AG04450 (cell line): ENCODE results near the gene SERPINB8. TPM values are rescaled to one million over a fixed set of nuclear protein-coding genes. Genes with fewer than 3 reads are reported as not detected.
A peak's percentile ranks its signal among the peaks of the same experiment; 100 is the strongest.

Experiments
- CTCF ChIA-PET: fragments of 300-600, 350-600 bp; formaldehyde crosslinking; extraction: SDS; loops from one replicate; lab custom pipeline; 2022; ENCODE audit warnings: antibody characterized with exemption, inconsistent platforms; lab: Charles Lee
- POLR2A ChIA-PET: fragments of 350-600 bp; formaldehyde crosslinking; extraction: SDS; loops from one replicate; lab custom pipeline; 2021; ENCODE audit warnings: antibody characterized with exemption, inconsistent platforms; lab: Yijun Ruan, JAX
- DNase-seq: peaks from one replicate; pipeline ENCODE4 v3.0.0-alpha.2; 2011; ENCODE audit warnings: low read depth, low spot score
- H3K27ac ChIP-seq: one replicate; pipeline ENCODE4 v1.5.1; 2012; ENCODE audit warnings: low read depth, low read length, control low read depth
- H3K27me3 ChIP-seq: one replicate; pipeline ENCODE4 v1.6.0; 2012; ENCODE audit warnings: low read length; ENCODE audit not compliant: control insufficient read depth, insufficient read depth
- H3K4me3 ChIP-seq: 2 replicates; pipeline ENCODE4 v1.5.1; 2011; ENCODE audit warnings: mild to moderate bottlenecking, low read depth, low read length, control low read depth
- H3K9me3 ChIP-seq: 2 replicates; pipeline ENCODE4 v1.5.1; 2012; ENCODE audit warnings: low read length; ENCODE audit not compliant: control insufficient read depth, insufficient read depth
- polyA plus RNA-seq: library from polyadenylated mRNA; depleted of rRNA; stranded (reverse); fragments of >200 nt; gene quantifications from 2 replicates; pipeline ENCODE4 v1.2.3, GENCODE V29; 2011
- TF ChIP-seq, protein P1 (sequence below): IDR thresholded peaks from 2 replicates; pipeline ENCODE4 v1.5.1; 2011; ENCODE audit warnings: low read depth, low read length, control low read depth, inconsistent platforms

Gene SERPINB8
- polyA plus RNA-seq, 1 experiment = 17.9 TPM

DNA sequence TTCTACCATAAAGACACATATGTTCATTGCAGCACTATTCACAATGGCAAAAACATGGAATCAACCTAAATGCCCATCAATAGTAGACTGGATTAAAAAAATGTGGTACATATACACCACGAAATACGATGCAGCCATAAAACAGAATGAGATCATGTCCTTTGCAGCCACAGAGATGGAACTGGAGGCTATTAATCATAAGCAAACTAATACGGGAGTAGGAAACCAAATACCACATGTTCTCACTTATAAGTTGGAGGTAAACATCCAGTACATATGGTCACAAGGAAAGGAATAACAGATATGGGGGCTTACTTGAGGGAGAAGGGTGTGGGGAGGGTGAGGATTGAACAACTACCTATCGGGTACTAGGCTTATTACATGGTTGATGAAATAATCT, 13.1 kb upstream of the SERPINB8 start:
- H3K9me3 ChIP-seq = no peaks in the 10 kb centered on the region
- CTCF ChIA-PET = no interaction called here
- POLR2A ChIA-PET = no interaction called here
- DNase-seq = no peak
- H3K27me3 ChIP-seq = no peaks in the 10 kb centered on the region
- no peak overlapping the region for H3K4me3 ChIP-seq
- H3K27ac ChIP-seq = no peak overlapping the region
- TF ChIP-seq, protein P1, sequence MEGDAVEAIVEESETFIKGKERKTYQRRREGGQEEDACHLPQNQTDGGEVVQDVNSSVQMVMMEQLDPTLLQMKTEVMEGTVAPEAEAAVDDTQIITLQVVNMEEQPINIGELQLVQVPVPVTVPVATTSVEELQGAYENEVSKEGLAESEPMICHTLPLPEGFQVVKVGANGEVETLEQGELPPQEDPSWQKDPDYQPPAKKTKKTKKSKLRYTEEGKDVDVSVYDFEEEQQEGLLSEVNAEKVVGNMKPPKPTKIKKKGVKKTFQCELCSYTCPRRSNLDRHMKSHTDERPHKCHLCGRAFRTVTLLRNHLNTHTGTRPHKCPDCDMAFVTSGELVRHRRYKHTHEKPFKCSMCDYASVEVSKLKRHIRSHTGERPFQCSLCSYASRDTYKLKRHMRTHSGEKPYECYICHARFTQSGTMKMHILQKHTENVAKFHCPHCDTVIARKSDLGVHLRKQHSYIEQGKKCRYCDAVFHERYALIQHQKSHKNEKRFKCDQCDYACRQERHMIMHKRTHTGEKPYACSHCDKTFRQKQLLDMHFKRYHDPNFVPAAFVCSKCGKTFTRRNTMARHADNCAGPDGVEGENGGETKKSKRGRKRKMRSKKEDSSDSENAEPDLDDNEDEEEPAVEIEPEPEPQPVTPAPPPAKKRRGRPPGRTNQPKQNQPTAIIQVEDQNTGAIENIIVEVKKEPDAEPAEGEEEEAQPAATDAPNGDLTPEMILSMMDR = no peak

- TF ChIP-seq, protein P1 = no peak
- ChIA-PET POLR2A (no interaction called here), CTCF (interaction anchor here (1.0 to 7.8 kb wide), 4 partner anchors 15 to 443 kb away, joined by 3 to 128 read pairs (median 6); no protein-coding TSS in a partner anchor)
- H3K27me3 ChIP-seq = peaks cover 5% of the 10 kb centered on the region
- H3K4me3 ChIP-seq = no peak overlapping the region
- no peaks in the 10 kb centered on the region for H3K9me3 ChIP-seq
- no peak for DNase-seq
- no peak overlapping the region for H3K27ac ChIP-seq
Measured at GRCh38 chr18:63960891-63961290, 9.0 kb upstream of the SERPINB8 start.

DNA sequence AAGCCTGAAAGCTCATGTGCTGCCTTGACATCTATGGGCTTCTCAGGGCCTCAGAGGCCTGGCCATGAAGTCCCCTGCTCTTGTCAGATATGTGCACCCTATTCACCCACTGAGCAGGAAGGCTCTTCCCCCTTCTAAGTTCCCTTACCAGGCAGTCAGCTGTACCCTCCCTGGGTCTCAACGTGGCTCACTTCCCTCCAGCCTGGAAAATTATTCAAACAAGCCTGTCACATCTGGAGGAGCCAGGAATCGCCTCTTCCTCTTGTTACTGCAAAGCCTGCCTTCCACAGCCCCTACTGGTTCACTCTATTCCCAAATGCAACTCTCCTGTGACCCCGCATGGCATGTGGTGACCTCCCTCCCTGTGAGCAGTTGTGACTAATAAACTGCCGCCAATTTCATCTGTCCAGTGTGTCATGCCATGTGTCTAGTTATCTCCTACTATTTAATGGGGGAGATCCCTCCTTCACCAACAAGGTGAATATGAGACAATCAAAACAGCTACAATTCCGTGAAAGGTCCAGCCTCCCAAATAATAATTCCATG, 8.4 kb upstream of the SERPINB8 start:
- no peak for DNase-seq
- no peak overlapping the region for H3K27ac ChIP-seq
- H3K4me3 ChIP-seq = no peak overlapping the region
- ChIA-PET POLR2A (no interaction called here), CTCF (interaction anchor here (1.3 to 7.8 kb wide), 5 partner anchors 10 to 33 kb away, joined by 3 to 128 read pairs (median 6); no protein-coding TSS in a partner anchor)
- TF ChIP-seq, protein P1 = no peak
- no peaks in the 10 kb centered on the region for H3K9me3 ChIP-seq
- H3K27me3 ChIP-seq = peaks cover 5% of the 10 kb centered on the region

GRCh38 chr18:63962137-63962536, 7.7 kb upstream of the SERPINB8 start:
- Histone ChIP-seq H3K27me3 (peaks cover 5% of the 10 kb centered on the region), H3K27ac (no peak overlapping the region), H3K9me3 (no peaks in the 10 kb centered on the region), H3K4me3 (no peak overlapping the region)
- DNase-seq = no peak
- CTCF ChIA-PET = interaction anchor here (0.9 to 7.8 kb wide), 8 partner anchors 11 to 33 kb away, joined by 3 to 128 read pairs (median 10); no protein-coding TSS in a partner anchor
- TF ChIP-seq, protein P1 = no peak
- POLR2A ChIA-PET = no interaction called here

DNA sequence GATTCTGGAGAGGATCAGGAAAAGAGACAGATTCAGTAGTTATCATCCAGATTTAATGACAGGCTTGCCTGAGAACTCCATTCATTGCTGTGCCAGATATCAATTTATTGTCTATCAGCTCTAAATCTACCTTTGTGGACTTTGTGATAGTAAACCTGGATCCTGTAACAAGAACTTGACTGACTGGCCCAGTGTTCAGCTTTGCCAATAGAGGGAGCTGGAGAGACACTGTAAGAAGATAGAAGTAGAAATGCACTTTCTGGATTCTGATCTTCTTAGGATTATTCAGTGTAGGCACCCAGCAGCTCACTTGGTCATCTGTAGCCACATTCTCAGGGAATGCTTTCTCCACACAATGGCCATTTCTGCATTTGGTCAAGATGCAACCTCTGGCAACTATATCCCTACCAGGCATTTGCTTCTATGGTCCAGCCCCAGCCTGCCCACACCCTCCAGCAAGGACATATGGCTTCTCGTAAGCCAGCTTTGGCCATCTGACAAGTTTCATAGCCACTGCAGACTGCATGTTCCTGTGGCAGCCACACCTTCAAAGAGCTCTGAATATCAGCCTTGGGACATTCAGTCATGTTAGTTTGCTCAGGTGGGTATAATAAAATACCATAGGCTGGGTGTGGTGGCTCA, 6.1 kb upstream of the SERPINB8 start:
- ChIA-PET CTCF (interaction anchor here (0.6 to 7.8 kb wide), 34 partner anchors 9 to 1433 kb away, joined by 3 to 128 read pairs (median 5); partner anchors contain the start of genes HMSD and SERPINB10), POLR2A (no interaction called here)
- Histone ChIP-seq H3K4me3 (no peak overlapping the region), H3K9me3 (no peaks in the 10 kb centered on the region), H3K27me3 (peaks cover 5% of the 10 kb centered on the region), H3K27ac (no peak overlapping the region)
- TF ChIP-seq, protein P1 = peak; percentile 98
- DNase-seq = peak; percentile 45
